Keratinocyte (primary cell): ENCODE results near the gene SNX11.

ENCODE experiments used
- CTCF ChIP-seq, 3 experiments: IDR thresholded peaks in 1 of 3; conservative IDR thresholded peaks in 1 of 3; optimal IDR thresholded peaks in 1 of 3; 2 replicates in 2 of 3; 3 replicates in 1 of 3; pipeline versions ENCODE3 to v1.5.1; 2011; ENCODE audit warnings: low read length in 3 of 3, mild to moderate bottlenecking in 3 of 3, moderate library complexity in 2 of 3, control low read depth in 1 of 3, inconsistent platforms in 1 of 3; ENCODE audit not compliant: insufficient read depth in 2 of 3; ENCODE audit errors: extremely low read depth in 1 of 3
- EZH2 ChIP-seq: IDR thresholded peaks from one replicate; pipeline ENCODE4 v1.6.1; 2012; ENCODE audit warnings: inconsistent platforms, mild to moderate bottlenecking, low read length, moderate library complexity

GRCh38 chr17:48134912-48135480 lies 27.4 kb downstream of the SNX11 start:
- TF ChIP-seq CTCF (optimal IDR thresholded peaks at IDR 0.05 in 1 of 3, IDR thresholded peaks at IDR 0.05 in 1 of 3, conservative IDR thresholded peaks at IDR 0.05 in 1 of 3; ENCODE audit: extremely low read depth in 1 of 3, insufficient read depth in 2 of 3, low read length in 3 of 3): peak in 1 of 3 experiments; percentile 38
- TF ChIP-seq EZH2: no peak
